ENCODE measurements around the gene ARIH1. TPM values are rescaled to one million over a fixed set of nuclear protein-coding genes. Genes with fewer than 3 reads are reported as not detected.

Gene ARIH1
- total RNA-seq, 1 donor from 2014 or later = 171 TPM

DNA sequence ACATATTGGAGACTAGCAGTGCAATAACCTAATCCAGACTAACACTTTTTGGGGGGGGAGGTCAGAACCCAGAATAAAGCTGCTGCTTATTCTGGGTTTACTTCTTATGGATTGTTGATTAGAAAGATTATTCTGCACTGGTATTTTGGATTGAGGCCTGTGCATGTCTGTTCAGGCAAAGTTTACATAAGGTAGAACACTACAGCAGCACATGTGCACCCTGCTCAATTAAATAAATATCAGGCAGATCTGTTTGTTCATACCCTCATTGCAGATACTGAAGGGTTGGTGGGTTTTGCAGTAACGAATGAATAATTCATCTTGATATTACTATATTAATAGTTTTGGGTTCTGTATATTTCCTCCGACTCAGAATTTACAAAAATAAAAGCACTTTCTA lies 19.1 kb downstream of the ARIH1 start:
- no peak overlapping the region for H3K4me3 Mint-ChIP-seq (ENCODE audit: low read depth)
- peaks cover 2% of the 10 kb centered on the region for H3K36me3 Mint-ChIP-seq (ENCODE audit: insufficient read depth)
- H3K9me3 Mint-ChIP-seq (ENCODE audit: low read depth) = no peaks in the 10 kb centered on the region
- TF ChIP-seq, protein P1, sequence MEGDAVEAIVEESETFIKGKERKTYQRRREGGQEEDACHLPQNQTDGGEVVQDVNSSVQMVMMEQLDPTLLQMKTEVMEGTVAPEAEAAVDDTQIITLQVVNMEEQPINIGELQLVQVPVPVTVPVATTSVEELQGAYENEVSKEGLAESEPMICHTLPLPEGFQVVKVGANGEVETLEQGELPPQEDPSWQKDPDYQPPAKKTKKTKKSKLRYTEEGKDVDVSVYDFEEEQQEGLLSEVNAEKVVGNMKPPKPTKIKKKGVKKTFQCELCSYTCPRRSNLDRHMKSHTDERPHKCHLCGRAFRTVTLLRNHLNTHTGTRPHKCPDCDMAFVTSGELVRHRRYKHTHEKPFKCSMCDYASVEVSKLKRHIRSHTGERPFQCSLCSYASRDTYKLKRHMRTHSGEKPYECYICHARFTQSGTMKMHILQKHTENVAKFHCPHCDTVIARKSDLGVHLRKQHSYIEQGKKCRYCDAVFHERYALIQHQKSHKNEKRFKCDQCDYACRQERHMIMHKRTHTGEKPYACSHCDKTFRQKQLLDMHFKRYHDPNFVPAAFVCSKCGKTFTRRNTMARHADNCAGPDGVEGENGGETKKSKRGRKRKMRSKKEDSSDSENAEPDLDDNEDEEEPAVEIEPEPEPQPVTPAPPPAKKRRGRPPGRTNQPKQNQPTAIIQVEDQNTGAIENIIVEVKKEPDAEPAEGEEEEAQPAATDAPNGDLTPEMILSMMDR (IDR thresholded peaks at IDR 0.05; ENCODE audit: unreplicated experiment) = no peak
- H3K4me1 Mint-ChIP-seq (ENCODE audit: low read depth) = peaks cover 17% of the 10 kb centered on the region
- DNase-seq (ENCODE audit: low spot score, unreplicated experiment) = no peak
- H3K27ac Mint-ChIP-seq = peak overlapping the region; percentile 71
- H3K27me3 Mint-ChIP-seq = no peaks in the 10 kb centered on the region

DNA sequence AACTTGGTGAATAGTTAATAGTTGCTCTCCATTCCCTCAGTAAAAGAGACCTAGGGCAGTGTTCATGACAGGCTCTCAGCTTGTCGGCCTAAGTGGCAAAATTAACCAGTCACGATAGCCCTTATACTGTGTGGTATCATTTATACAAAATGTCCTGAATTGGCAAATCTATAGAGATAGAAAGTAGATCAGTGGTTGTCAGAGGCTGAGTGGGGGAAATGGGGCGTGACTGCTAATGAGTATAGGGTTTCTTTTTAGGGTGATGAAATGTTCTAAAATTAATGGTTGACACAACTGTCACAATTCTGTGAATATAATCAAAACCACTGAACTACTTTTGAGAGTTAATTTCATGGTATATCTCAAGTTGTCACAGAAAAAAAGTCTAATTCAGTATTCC lies 20.9 kb downstream of the ARIH1 start:
- Mint-ChIP-seq H3K27me3 (no peaks in the 10 kb centered on the region), H3K4me1 (ENCODE audit: low read depth) (peaks cover 16% of the 10 kb centered on the region), H3K36me3 (ENCODE audit: insufficient read depth) (peaks cover 7% of the 10 kb centered on the region), H3K9me3 (ENCODE audit: low read depth) (no peaks in the 10 kb centered on the region), H3K4me3 (ENCODE audit: low read depth) (no peak overlapping the region), H3K27ac (no peak overlapping the region)
- TF ChIP-seq, protein P1 (IDR thresholded peaks at IDR 0.05; ENCODE audit: unreplicated experiment) = no peak
- no peak for DNase-seq (ENCODE audit: low spot score, unreplicated experiment)

DNA sequence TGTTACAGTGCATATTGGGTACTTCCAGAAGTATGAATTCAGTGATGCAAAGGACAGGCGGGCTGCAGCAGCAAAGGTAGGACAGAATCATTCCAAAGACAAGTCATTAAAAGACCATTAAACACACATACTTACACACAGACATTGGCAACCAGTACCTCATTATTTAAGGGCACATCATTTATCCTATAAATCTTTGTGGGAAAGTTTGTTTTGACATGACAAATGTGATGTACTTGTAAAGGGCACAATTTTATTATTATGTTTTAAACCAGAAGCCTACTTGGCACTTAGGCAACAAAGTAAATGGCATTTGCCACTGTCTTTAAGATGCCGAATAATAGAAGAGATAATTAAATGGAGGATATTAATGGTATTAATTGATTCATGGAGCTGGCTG lies 22.7 kb downstream of the ARIH1 start:
- H3K27me3 Mint-ChIP-seq = no peaks in the 10 kb centered on the region
- TF ChIP-seq, protein P1 (IDR thresholded peaks at IDR 0.05; ENCODE audit: unreplicated experiment) = no peak
- H3K9me3 Mint-ChIP-seq (ENCODE audit: low read depth) = no peaks in the 10 kb centered on the region
- no peak for DNase-seq (ENCODE audit: low spot score, unreplicated experiment)
- peaks cover 5% of the 10 kb centered on the region for H3K36me3 Mint-ChIP-seq (ENCODE audit: insufficient read depth)
- no peak overlapping the region for H3K4me3 Mint-ChIP-seq (ENCODE audit: low read depth)
- H3K4me1 Mint-ChIP-seq (ENCODE audit: low read depth) = peaks cover 12% of the 10 kb centered on the region
- H3K27ac Mint-ChIP-seq = no peak overlapping the region

DNA sequence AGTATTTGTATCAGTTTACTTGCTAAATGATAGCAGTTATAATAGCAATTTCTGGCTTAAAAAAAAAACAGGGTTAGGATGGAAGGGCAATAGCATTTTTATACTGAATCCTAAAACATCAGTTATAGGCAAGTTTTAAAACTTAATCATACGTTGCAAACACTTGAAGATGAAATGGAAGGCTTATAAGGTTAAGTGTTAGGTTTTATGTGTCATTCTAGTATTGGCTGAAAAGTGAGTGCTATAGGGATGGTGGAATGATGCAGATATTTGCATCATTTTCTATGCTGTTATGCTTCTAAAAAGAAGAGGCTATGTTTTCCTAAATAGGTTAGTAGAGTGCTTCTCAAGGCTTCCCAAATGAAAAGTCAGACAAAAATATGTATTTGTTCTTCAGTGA lies 23.3 kb downstream of the ARIH1 start:
- DNase-seq (ENCODE audit: low spot score, unreplicated experiment) = no peak
- Mint-ChIP-seq H3K9me3 (ENCODE audit: low read depth) (no peaks in the 10 kb centered on the region), H3K27me3 (no peaks in the 10 kb centered on the region), H3K4me1 (ENCODE audit: low read depth) (peaks cover 11% of the 10 kb centered on the region), H3K27ac (no peak overlapping the region), H3K4me3 (ENCODE audit: low read depth) (no peak overlapping the region), H3K36me3 (ENCODE audit: insufficient read depth) (peaks cover 5% of the 10 kb centered on the region)
- TF ChIP-seq, protein P1 (IDR thresholded peaks at IDR 0.05; ENCODE audit: unreplicated experiment) = no peak

DNA sequence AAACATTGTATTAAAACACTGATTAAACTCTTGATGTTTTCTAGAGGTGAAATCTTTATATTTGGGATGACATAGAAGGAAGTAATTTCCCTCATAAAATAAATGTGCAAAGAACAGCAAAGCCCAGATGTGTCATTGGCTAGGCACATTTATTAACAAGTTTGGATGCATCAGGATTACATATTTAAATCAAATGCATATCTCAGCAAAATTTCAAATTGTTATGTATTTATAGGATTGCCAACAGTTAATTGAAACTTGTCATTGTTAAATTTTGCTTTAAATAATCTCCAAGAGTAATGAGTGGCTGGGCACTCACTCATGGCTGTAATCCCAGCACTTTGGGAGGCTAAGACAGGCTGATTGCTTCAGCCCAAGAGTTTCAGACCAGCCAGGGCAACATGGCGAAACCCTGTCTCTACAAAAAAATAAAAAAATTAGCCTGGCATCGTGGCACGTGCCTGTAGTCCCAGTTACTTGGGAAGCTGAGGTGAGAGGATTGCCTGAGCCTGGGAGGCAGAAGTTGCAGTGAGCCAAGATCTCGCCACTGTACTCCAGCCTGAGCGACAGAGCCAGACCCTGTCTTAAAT lies 28.2 kb downstream of the ARIH1 start:
- Mint-ChIP-seq H3K27me3 (no peaks in the 10 kb centered on the region), H3K27ac (no peak overlapping the region), H3K4me3 (ENCODE audit: low read depth) (no peak overlapping the region), H3K36me3 (ENCODE audit: insufficient read depth) (peaks cover 7% of the 10 kb centered on the region), H3K9me3 (ENCODE audit: low read depth) (no peaks in the 10 kb centered on the region), H3K4me1 (ENCODE audit: low read depth) (peaks cover 4% of the 10 kb centered on the region)
- DNase-seq (ENCODE audit: low spot score, unreplicated experiment) = no peak
- TF ChIP-seq, protein P1 (IDR thresholded peaks at IDR 0.05; ENCODE audit: unreplicated experiment) = no peak

Data from progenitor cell of endocrine pancreas (in vitro differentiated cells).